Measurements from ENCODE around the gene TNFRSF4.
A peak's percentile ranks its signal among the peaks of the same experiment; 100 is the strongest.

The TNFRSF4 gene

GRCh38 chr1:1217621-1218523 lies 3.9 kb upstream of the TNFRSF4 start:
- no peak for DNase-seq (ENCODE audit: low read depth in 2 of 2)

- DNase-seq (ENCODE audit: low read depth in 2 of 2), result no peak
These were observed 3.0 kb upstream of the TNFRSF4 start for GRCh38 chr1:1216770-1217620.

- DNase-seq (ENCODE audit: low read depth in 2 of 2), result no peak
These were observed 2.1 kb upstream of the TNFRSF4 start for GRCh38 chr1:1215881-1216605.

GRCh38 chr1:1215080-1215676 lies 1.2 kb upstream of the TNFRSF4 start:
- no peak for DNase-seq (ENCODE audit: low read depth in 2 of 2)

GRCh38 chr1:1212780-1213344 lies 1.1 kb downstream of the TNFRSF4 start:
- DNase-seq (ENCODE audit: low read depth in 2 of 2), result no peak

- no peak for DNase-seq (ENCODE audit: low read depth in 2 of 2)
These were observed 2.2 kb downstream of the TNFRSF4 start for GRCh38 chr1:1211541-1212441.

- DNase-seq (ENCODE audit: low read depth in 2 of 2), result no peak
These were observed 3.0 kb downstream of the TNFRSF4 start for GRCh38 chr1:1210726-1211540.

GRCh38 chr1:1208713-1209433 lies 5.1 kb downstream of the TNFRSF4 start:
- DNase-seq (ENCODE audit: low read depth in 2 of 2), result peak in 1 of 2 experiments; percentile 59

- no peak for DNase-seq (ENCODE audit: low read depth in 2 of 2)
These were observed 6.4 kb downstream of the TNFRSF4 start for GRCh38 chr1:1207571-1207892.

GRCh38 chr1:1206966-1207531 lies 6.9 kb downstream of the TNFRSF4 start:
- DNase-seq (ENCODE audit: low read depth in 2 of 2), result no peak

- DNase-seq (ENCODE audit: low read depth in 2 of 2), result no peak
These were observed 7.5 kb downstream of the TNFRSF4 start, which contains the start of gene TNFRSF18 for GRCh38 chr1:1206376-1206965. TSS of gene TNFRSF18 (minus strand) at chr1:1206592. CDS start at chr1:1206571, 21 bp downstream.

- DNase-seq (ENCODE audit: low read depth in 2 of 2), result no peak
These were observed 8.1 kb downstream of the TNFRSF4 start for GRCh38 chr1:1205769-1206375.

GRCh38 chr1:1204998-1205768 lies 8.8 kb downstream of the TNFRSF4 start:
- DNase-seq (ENCODE audit: low read depth in 2 of 2), result no peak

- DNase-seq (ENCODE audit: low read depth in 2 of 2), result no peak
These were observed 9.5 kb downstream of the TNFRSF4 start for GRCh38 chr1:1204425-1204920.

GRCh38 chr1:1203561-1204424 lies 10.2 kb downstream of the TNFRSF4 start:
- DNase-seq (ENCODE audit: low read depth in 2 of 2), result no peak
